ENCODE data around the gene PID1.

DNA sequence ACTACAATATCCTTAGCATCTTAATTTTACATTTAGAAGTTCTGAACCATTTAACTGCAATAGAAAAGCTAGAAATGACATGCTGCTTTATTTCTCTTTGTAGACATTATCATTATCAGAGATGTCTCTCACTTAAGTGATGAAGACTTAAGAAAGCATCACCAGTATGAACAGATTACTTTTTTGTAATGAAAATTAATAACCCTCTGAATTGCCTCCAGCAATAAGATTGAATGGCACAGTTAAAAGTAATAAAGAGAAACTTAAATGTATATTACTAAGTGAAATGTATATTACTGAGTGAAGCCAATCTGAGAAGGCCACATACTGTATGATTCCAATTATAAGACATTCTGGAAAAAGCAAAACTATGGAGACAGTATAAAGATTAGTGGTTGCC is 89.4 kb downstream of the PID1 start:
- no peak for TF ChIP-seq POLR2A (IDR thresholded peaks at IDR 0.05)
- TF ChIP-seq, protein P1, sequence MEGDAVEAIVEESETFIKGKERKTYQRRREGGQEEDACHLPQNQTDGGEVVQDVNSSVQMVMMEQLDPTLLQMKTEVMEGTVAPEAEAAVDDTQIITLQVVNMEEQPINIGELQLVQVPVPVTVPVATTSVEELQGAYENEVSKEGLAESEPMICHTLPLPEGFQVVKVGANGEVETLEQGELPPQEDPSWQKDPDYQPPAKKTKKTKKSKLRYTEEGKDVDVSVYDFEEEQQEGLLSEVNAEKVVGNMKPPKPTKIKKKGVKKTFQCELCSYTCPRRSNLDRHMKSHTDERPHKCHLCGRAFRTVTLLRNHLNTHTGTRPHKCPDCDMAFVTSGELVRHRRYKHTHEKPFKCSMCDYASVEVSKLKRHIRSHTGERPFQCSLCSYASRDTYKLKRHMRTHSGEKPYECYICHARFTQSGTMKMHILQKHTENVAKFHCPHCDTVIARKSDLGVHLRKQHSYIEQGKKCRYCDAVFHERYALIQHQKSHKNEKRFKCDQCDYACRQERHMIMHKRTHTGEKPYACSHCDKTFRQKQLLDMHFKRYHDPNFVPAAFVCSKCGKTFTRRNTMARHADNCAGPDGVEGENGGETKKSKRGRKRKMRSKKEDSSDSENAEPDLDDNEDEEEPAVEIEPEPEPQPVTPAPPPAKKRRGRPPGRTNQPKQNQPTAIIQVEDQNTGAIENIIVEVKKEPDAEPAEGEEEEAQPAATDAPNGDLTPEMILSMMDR (IDR thresholded peaks at IDR 0.05), result no peak
